K562 (cell line): ENCODE results near the gene FRMD4A. TPM values are rescaled to one million over a fixed set of nuclear protein-coding genes. Genes with fewer than 3 reads are reported as not detected.

Experiments used
- BHLHE40 ChIP-seq: IDR thresholded peaks from 2 replicates; pipeline ENCODE4 v1.6.1; 2011; ENCODE audit warnings: low read length, improper control_type of control experiment
- BRF1 ChIP-seq: IDR thresholded peaks from 3 replicates; pipeline ENCODE4 v1.6.1; 2011; ENCODE audit warnings: borderline replicate concordance, mild to moderate bottlenecking; ENCODE audit not compliant: insufficient read length; ENCODE audit errors: extremely low read depth
- ELF1 ChIP-seq: fragments of 200-800 bp; sonication (Bioruptor generic); IDR thresholded peaks from 2 replicates; pipeline ENCODE4 v1.6.1; 2016; ENCODE audit warnings: missing genetic modification characterization, missing compliant biosample characterization
- ETV1 ChIP-seq: fragments of 450-650 bp; conservative IDR thresholded peaks from 2 replicates; pipeline ENCODE4 v1.6.1; 2016; ENCODE audit warnings: missing genetic modification characterization, control low read depth, low read depth, missing compliant biosample characterization
- LEF1 ChIP-seq: fragments of 450-650 bp; IDR thresholded peaks from 2 replicates; pipeline ENCODE4 v1.6.1; 2016; ENCODE audit warnings: mild to moderate bottlenecking
- MCM2 ChIP-seq: fragments of 450-650 bp; IDR thresholded peaks from 2 replicates; pipeline ENCODE4 v1.6.1; 2017; ENCODE audit warnings: low read depth, mild to moderate bottlenecking
- MECOM ChIP-seq: fragments of 250-450 bp; sonication (Bioruptor Pico); IDR thresholded peaks from 2 replicates; pipeline ENCODE4 v1.8.0; 2022; ENCODE audit warnings: inconsistent platforms
- NCOR1 ChIP-seq: fragments of 450-650 bp; IDR thresholded peaks from 2 replicates; pipeline ENCODE4 v1.6.1; 2016; ENCODE audit warnings: mild to moderate bottlenecking, moderate library complexity
- POLR2B ChIP-seq: fragments of 450-650 bp; IDR thresholded peaks from 2 replicates; pipeline ENCODE4 v1.6.1; 2018; ENCODE audit warnings: low read depth; ENCODE audit not compliant: partially characterized antibody
- RBFOX2 ChIP-seq: fragments of 200-400 bp; formaldehyde crosslinking; IDR thresholded peaks from 2 replicates; pipeline ENCODE4 v1.6.1; 2017; ENCODE audit warnings: low read depth, mild to moderate bottlenecking, low read length, moderate library complexity
- STAT5A ChIP-seq: IDR thresholded peaks from 2 replicates; pipeline ENCODE4 v1.6.1; 2012; ENCODE audit warnings: low read length, inconsistent platforms, borderline replicate concordance
- ZBTB7A ChIP-seq: IDR thresholded peaks from 2 replicates; pipeline ENCODE4 v1.6.1; 2011; ENCODE audit warnings: low read depth, mild to moderate bottlenecking, low read length, moderate library complexity, borderline replicate concordance; ENCODE audit not compliant: control insufficient read depth
- ZNF695 ChIP-seq: fragments of 450-650 bp; formaldehyde crosslinking; IDR thresholded peaks from 2 replicates; pipeline ENCODE4 v1.4.0; 2020; ENCODE audit warnings: mild to moderate bottlenecking, moderate library complexity
- ZSCAN29 ChIP-seq: fragments of 450-650 bp; IDR thresholded peaks from 2 replicates; pipeline ENCODE4 v1.6.1; 2017
- polyA plus RNA-seq, 8 experiments: library from polyadenylated mRNA; depleted of rRNA in 4 of 8; stranded (reverse) in 5 of 8; unstranded in 3 of 8; fragments of >200 nt; fragmentation: Nextera tagmentation in 2 of 8; fragmentation: Illumina TruSeq in 1 of 8; extraction: Ambion mirVana in 2 of 8; extraction: Trizol in 1 of 8; gene quantifications; 2 replicates each; pipeline versions ENCODE4 v1.2.1 to v1.2.3, GENCODE V29; 2011 to 2014; ENCODE audit warnings: inconsistent platforms in 1 of 8, missing spikeins in 1 of 8
- total RNA-seq, 7 experiments: library from RNA; depleted of rRNA in 6 of 7; stranded (reverse); fragments of >200 nt in 6 of 7; fragmentation: Illumina TruSeq in 2 of 7; extraction: Trizol in 2 of 7; gene quantifications; 2 replicates each; pipeline versions ENCODE4 v1.2.1 to v1.2.3, GENCODE V29; 2011 to 2021; ENCODE audit warnings: low replicate concordance in 1 of 7
- TF ChIP-seq, protein P1 (sequence below): IDR thresholded peaks from 2 replicates; pipeline ENCODE4 v1.6.1; 2014; ENCODE audit warnings: antibody characterized with exemption
- TF ChIP-seq, protein P2 (sequence below): fragments of 450-650 bp; IDR thresholded peaks from 2 replicates; pipeline ENCODE4 v1.6.1; 2016; ENCODE audit warnings: mild to moderate bottlenecking
- TF ChIP-seq, protein P3 (sequence below): fragments of 250-450 bp; sonication (Bioruptor Pico); IDR thresholded peaks from 2 replicates; pipeline ENCODE4 v1.5.0; 2020; ENCODE audit warnings: mild to moderate bottlenecking
- TF ChIP-seq, protein P4 (sequence below): sonication (generic); formaldehyde crosslinking; IDR thresholded peaks from 2 replicates; pipeline ENCODE4 v1.8.0; 2022; ENCODE audit warnings: mild to moderate bottlenecking, missing genetic modification reagents
- TF ChIP-seq, protein P5 (sequence below): fragments of 450-650 bp; formaldehyde crosslinking; conservative IDR thresholded peaks from 2 replicates; pipeline ENCODE4 v1.4.0; 2022; ENCODE audit warnings: mild to moderate bottlenecking, missing genetic modification characterization
- TF ChIP-seq, protein P6 (sequence below): fragments of 450-650 bp; IDR thresholded peaks from 2 replicates; pipeline ENCODE4 v1.6.1; 2016

The FRMD4A gene
- total and polyA plus RNA-seq, 9 of the 15 experiments (the other 6 are each of a cell fraction or from before 2014, with no cell fraction given) = 0.80 to 5.2 (median 3.0) TPM

DNA sequence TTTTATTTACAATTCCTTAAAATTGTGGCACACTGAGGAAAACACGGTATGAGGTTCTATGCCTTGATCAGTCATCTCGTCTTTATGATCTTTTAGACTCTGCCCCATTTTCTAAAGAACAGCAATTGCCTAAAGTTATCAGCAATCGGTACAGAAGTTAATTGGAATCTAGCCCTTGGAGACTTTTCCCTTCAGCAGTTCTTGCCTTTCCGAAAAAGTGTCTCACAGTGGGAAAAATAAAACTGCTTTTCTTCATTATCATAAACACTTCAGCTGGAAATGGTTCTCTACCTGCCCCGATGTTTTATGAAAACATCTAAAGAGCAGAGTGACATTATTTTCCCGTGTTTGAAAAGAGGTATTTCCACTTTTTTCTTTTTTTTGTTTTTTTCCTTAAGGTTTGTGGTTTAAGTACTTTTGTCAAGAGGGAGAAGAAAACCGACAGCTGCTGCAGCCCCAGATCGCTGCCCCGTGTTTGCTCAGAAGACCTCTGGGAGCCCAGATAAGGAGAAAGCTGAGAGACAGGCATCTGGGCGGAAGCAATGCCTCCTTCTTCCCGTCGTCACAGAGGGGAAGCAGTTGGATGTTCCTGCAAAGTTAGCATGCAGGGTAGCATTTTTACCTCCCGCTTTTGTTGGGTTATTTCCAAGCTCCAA, 149.7 kb downstream of the FRMD4A start (continued):
- TF ChIP-seq ZBTB7A (no peak), ZSCAN29 (no peak), BRF1 (no peak), RBFOX2 (no peak), NCOR1 (peak; percentile 95), ZNF695 (CRISPR knock-in tag) (no peak), LEF1 (peak; percentile 88), POLR2B (no peak), BHLHE40 (peak; percentile 57; the same call in 1 of the 2 replicates), MECOM (peak; percentile 60; the same call in 1 of the 2 replicates), ELF1 (tag) (peak; percentile 49; the same call in 1 of the 2 replicates), STAT5A (peak; percentile 87), ETV1 (tag) (peak; percentile 59), MCM2 (no peak)
- TF ChIP-seq, protein P1, sequence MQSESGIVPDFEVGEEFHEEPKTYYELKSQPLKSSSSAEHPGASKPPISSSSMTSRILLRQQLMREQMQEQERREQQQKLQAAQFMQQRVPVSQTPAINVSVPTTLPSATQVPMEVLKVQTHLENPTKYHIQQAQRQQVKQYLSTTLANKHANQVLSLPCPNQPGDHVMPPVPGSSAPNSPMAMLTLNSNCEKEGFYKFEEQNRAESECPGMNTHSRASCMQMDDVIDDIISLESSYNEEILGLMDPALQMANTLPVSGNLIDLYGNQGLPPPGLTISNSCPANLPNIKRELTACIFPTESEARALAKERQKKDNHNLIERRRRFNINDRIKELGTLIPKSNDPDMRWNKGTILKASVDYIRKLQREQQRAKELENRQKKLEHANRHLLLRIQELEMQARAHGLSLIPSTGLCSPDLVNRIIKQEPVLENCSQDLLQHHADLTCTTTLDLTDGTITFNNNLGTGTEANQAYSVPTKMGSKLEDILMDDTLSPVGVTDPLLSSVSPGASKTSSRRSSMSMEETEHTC = no peak
- TF ChIP-seq, protein P2, sequence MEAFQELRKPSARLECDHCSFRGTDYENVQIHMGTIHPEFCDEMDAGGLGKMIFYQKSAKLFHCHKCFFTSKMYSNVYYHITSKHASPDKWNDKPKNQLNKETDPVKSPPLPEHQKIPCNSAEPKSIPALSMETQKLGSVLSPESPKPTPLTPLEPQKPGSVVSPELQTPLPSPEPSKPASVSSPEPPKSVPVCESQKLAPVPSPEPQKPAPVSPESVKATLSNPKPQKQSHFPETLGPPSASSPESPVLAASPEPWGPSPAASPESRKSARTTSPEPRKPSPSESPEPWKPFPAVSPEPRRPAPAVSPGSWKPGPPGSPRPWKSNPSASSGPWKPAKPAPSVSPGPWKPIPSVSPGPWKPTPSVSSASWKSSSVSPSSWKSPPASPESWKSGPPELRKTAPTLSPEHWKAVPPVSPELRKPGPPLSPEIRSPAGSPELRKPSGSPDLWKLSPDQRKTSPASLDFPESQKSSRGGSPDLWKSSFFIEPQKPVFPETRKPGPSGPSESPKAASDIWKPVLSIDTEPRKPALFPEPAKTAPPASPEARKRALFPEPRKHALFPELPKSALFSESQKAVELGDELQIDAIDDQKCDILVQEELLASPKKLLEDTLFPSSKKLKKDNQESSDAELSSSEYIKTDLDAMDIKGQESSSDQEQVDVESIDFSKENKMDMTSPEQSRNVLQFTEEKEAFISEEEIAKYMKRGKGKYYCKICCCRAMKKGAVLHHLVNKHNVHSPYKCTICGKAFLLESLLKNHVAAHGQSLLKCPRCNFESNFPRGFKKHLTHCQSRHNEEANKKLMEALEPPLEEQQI = peak; percentile 67; the same call in 1 of the 2 replicates
- TF ChIP-seq, protein P3, sequence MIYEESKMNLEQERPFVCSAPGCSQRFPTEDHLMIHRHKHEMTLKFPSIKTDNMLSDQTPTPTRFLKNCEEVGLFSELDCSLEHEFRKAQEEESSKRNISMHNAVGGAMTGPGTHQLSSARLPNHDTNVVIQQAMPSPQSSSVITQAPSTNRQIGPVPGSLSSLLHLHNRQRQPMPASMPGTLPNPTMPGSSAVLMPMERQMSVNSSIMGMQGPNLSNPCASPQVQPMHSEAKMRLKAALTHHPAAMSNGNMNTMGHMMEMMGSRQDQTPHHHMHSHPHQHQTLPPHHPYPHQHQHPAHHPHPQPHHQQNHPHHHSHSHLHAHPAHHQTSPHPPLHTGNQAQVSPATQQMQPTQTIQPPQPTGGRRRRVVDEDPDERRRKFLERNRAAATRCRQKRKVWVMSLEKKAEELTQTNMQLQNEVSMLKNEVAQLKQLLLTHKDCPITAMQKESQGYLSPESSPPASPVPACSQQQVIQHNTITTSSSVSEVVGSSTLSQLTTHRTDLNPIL (CRISPR knock-in tag) = no peak
- TF ChIP-seq, protein P4, sequence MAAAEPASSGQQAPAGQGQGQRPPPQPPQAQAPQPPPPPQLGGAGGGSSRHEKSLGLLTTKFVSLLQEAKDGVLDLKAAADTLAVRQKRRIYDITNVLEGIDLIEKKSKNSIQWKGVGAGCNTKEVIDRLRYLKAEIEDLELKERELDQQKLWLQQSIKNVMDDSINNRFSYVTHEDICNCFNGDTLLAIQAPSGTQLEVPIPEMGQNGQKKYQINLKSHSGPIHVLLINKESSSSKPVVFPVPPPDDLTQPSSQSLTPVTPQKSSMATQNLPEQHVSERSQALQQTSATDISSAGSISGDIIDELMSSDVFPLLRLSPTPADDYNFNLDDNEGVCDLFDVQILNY (CRISPR knock-in tag) = no peak
- TF ChIP-seq, protein P5, sequence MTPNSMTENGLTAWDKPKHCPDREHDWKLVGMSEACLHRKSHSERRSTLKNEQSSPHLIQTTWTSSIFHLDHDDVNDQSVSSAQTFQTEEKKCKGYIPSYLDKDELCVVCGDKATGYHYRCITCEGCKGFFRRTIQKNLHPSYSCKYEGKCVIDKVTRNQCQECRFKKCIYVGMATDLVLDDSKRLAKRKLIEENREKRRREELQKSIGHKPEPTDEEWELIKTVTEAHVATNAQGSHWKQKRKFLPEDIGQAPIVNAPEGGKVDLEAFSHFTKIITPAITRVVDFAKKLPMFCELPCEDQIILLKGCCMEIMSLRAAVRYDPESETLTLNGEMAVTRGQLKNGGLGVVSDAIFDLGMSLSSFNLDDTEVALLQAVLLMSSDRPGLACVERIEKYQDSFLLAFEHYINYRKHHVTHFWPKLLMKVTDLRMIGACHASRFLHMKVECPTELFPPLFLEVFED = 0 out of 2 replicates have a peak, but pooled peaks have one; percentile 37
- TF ChIP-seq, protein P6, sequence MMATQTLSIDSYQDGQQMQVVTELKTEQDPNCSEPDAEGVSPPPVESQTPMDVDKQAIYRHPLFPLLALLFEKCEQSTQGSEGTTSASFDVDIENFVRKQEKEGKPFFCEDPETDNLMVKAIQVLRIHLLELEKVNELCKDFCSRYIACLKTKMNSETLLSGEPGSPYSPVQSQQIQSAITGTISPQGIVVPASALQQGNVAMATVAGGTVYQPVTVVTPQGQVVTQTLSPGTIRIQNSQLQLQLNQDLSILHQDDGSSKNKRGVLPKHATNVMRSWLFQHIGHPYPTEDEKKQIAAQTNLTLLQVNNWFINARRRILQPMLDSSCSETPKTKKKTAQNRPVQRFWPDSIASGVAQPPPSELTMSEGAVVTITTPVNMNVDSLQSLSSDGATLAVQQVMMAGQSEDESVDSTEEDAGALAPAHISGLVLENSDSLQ = peak; percentile 84
